ENCODE results near the gene MED13L.
"Not testable (repeated sequence)": the region's sequence is repeated elsewhere in the genome, so short reads cannot be mapped to it uniquely, and the experiment has no call there.

MED13L gene

DNA sequence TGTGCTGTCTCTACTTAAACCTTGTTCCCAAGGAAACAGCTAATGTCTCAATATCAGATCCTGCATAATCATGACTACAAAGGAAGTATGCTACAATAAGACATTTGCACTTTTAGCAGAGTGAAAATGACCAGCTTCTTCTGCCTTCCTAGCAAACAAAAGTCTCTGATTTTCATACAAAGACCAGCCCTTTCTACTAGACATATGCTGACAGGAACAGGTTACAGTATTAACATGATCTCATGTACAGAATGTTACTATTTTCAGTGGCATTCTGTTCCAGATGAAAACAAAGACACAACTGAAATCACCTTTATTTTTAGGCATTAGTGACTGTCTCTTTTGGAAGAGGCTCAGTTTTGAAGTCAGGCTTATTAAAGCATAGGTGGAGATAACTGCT, 228.6 kb downstream of the MED13L start:
- Histone ChIP-seq H3K27me3 (ENCODE audit: control insufficient read depth, insufficient read depth, low read length) (no peaks in the 10 kb centered on the region), H3K27ac (ENCODE audit: low read length) (no peak overlapping the region), H3K9me3 (ENCODE audit: control insufficient read depth, insufficient read depth, low read length) (no peaks in the 10 kb centered on the region), H3K36me3 (ENCODE audit: control insufficient read depth, insufficient read depth, low read length) (no peaks in the 10 kb centered on the region), H3K4me1 (ENCODE audit: control insufficient read depth, insufficient read depth, low read length) (no peaks in the 10 kb centered on the region), H3K4me3 (ENCODE audit: low read length) (no peak overlapping the region)
- DNase-seq (ENCODE audit: low read depth, low spot score), result no peak

GRCh38 chr12:116046039-116046438, 231.5 kb downstream of the MED13L start:
- H3K27me3 ChIP-seq (ENCODE audit: control insufficient read depth, insufficient read depth, low read length), result no peaks in the 10 kb centered on the region
- no peaks in the 10 kb centered on the region for H3K4me1 ChIP-seq (ENCODE audit: control insufficient read depth, insufficient read depth, low read length)
- DNase-seq (ENCODE audit: low read depth, low spot score), result no peak
- H3K36me3 ChIP-seq (ENCODE audit: control insufficient read depth, insufficient read depth, low read length), result no peaks in the 10 kb centered on the region
- H3K4me3 ChIP-seq (ENCODE audit: low read length), result no peak overlapping the region
- no peaks in the 10 kb centered on the region for H3K9me3 ChIP-seq (ENCODE audit: control insufficient read depth, insufficient read depth, low read length)
- H3K27ac ChIP-seq (ENCODE audit: low read length), result no peak overlapping the region

- Histone ChIP-seq H3K27me3 (ENCODE audit: control insufficient read depth, insufficient read depth, low read length) (no peaks in the 10 kb centered on the region), H3K4me1 (ENCODE audit: control insufficient read depth, insufficient read depth, low read length) (no peaks in the 10 kb centered on the region), H3K4me3 (ENCODE audit: low read length) (no peak overlapping the region), H3K27ac (ENCODE audit: low read length) (no peak overlapping the region), H3K9me3 (ENCODE audit: control insufficient read depth, insufficient read depth, low read length) (no peaks in the 10 kb centered on the region), H3K36me3 (ENCODE audit: control insufficient read depth, insufficient read depth, low read length) (no peaks in the 10 kb centered on the region)
- DNase-seq (ENCODE audit: low read depth, low spot score), result no peak
- WGBS (ENCODE audit: insufficient coverage, insufficient read length), result no CpG with 5 or more reads among the region's 2 CpGs
Observed at GRCh38 chr12:116045150-116045549, 232.3 kb downstream of the MED13L start.

DNA sequence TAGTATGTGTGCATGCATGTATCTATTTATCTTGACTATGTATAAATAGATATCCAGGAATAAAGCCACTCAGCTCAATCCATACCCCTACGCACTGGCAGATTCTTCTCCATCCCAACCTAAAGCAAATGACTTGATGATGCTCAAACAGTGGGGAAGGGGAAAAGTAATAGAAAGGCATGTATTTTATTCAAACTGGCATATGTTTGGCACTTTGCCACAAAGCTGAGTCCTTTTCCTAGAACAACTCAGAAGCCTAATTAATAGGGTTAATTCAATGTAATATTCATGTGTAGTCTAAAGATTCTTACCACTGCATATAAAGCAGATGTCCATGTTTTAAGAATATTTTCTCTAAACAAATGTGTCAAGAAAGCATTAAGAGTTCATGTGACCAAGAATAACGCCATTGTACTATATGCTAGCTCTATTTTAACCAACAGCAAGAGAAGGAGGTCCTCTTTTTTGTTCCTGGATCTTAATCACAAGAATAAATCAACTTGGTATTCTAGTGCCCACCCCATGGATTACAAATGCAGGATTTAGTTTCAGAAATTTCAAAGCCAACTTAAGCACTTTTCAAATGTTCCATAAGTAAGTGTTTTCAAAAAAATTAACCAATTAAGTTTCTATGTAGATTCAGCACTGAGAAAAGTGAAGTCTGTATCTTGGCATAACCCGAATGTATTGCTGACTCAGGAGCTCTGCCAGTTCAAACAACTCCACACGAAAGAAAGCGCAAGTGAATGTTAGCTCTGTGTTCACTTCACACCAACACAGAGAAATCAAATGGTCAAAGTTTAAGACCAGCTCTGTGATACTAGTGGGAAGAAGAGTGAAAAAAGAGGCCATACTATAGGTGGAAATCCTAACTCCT, 233.6 kb downstream of the MED13L start:
- Histone ChIP-seq H3K4me3 (ENCODE audit: low read length) (no peak overlapping the region), H3K27ac (ENCODE audit: low read length) (no peak overlapping the region), H3K27me3 (ENCODE audit: control insufficient read depth, insufficient read depth, low read length) (no peaks in the 10 kb centered on the region), H3K4me1 (ENCODE audit: control insufficient read depth, insufficient read depth, low read length) (no peaks in the 10 kb centered on the region), H3K36me3 (ENCODE audit: control insufficient read depth, insufficient read depth, low read length) (no peaks in the 10 kb centered on the region), H3K9me3 (ENCODE audit: control insufficient read depth, insufficient read depth, low read length) (no peaks in the 10 kb centered on the region)
- no CpG with 5 or more reads among the region's 5 CpGs for WGBS (ENCODE audit: insufficient coverage, insufficient read length)
- DNase-seq (ENCODE audit: low read depth, low spot score), result no peak

- no peak for DNase-seq (ENCODE audit: low read depth, low spot score)
- no CpG with 5 or more reads among the region's 2 CpGs for WGBS (ENCODE audit: insufficient coverage, insufficient read length)
- Histone ChIP-seq H3K27ac (ENCODE audit: low read length) (no peak overlapping the region), H3K27me3 (ENCODE audit: control insufficient read depth, insufficient read depth, low read length) (no peaks in the 10 kb centered on the region), H3K36me3 (ENCODE audit: control insufficient read depth, insufficient read depth, low read length) (no peaks in the 10 kb centered on the region), H3K4me3 (ENCODE audit: low read length) (no peak overlapping the region), H3K4me1 (ENCODE audit: control insufficient read depth, insufficient read depth, low read length) (no peaks in the 10 kb centered on the region), H3K9me3 (ENCODE audit: control insufficient read depth, insufficient read depth, low read length) (no peaks in the 10 kb centered on the region)
Observed at GRCh38 chr12:116040402-116040801, 237.1 kb downstream of the MED13L start.

- Histone ChIP-seq H3K27me3 (ENCODE audit: control insufficient read depth, insufficient read depth, low read length) (no peaks in the 10 kb centered on the region), H3K9me3 (ENCODE audit: control insufficient read depth, insufficient read depth, low read length) (no peaks in the 10 kb centered on the region), H3K27ac (ENCODE audit: low read length) (no peak overlapping the region), H3K36me3 (ENCODE audit: control insufficient read depth, insufficient read depth, low read length) (no peaks in the 10 kb centered on the region), H3K4me3 (ENCODE audit: low read length) (no peak overlapping the region), H3K4me1 (ENCODE audit: control insufficient read depth, insufficient read depth, low read length) (no peaks in the 10 kb centered on the region)
- no peak for DNase-seq (ENCODE audit: low read depth, low spot score)
- WGBS (ENCODE audit: insufficient coverage, insufficient read length), result no CpG with 5 or more reads among the region's 2 CpGs
Observed at GRCh38 chr12:116039081-116039480, 238.4 kb downstream of the MED13L start.

DNA sequence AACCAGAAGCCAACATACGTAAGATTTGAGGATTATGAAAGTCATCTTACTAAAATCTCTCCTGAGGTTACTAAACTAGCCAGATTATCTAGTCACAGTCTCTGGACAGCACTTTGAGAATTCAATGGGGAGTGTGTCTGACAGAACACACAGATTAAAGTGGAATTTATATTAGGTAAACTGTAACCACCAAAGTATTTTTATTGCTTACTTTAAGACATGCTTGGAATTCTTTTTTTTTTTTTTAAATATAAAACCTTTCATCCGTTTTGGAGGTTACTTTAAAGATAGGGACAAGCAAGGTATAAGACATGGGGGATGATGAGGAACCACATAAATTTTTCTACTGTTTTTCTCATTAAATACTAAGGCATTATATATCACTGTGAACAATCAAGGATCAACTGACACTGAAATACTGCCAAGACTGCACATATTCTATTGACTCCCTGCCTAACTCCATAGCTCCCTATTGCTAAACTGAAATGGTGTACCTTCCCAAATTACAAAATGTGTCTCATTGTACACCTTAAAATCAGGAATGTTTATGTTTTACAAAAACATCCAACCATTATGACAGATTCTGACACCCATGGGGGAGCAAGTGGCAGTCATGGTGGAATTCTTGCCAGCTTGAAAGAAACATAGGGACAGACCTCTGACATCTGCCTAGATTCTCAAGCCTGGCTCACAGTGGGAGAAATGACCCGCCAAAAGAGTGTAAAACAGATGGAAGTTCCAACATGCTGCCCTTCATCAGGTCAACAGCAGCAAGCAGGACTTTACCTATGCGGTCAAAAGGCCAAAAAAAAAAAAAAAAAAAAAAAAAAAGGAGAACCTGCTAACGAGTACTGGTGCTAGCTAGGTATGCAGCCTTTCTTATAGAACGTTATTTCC, 239.3 kb downstream of the MED13L start:
- no peaks in the 10 kb centered on the region for H3K36me3 ChIP-seq (ENCODE audit: control insufficient read depth, insufficient read depth, low read length)
- H3K4me3 ChIP-seq (ENCODE audit: low read length), result no peak overlapping the region
- no peak overlapping the region for H3K27ac ChIP-seq (ENCODE audit: low read length)
- H3K4me1 ChIP-seq (ENCODE audit: control insufficient read depth, insufficient read depth, low read length), result no peaks in the 10 kb centered on the region
- WGBS (ENCODE audit: insufficient coverage, insufficient read length), result 100% methylated on average over 1 of the region's 6 CpGs
- H3K9me3 ChIP-seq (ENCODE audit: control insufficient read depth, insufficient read depth, low read length), result no peaks in the 10 kb centered on the region
- no peaks in the 10 kb centered on the region for H3K27me3 ChIP-seq (ENCODE audit: control insufficient read depth, insufficient read depth, low read length)
- DNase-seq (ENCODE audit: low read depth, low spot score), result no peak

GRCh38 chr12:116033765-116034164, 243.7 kb downstream of the MED13L start:
- no peak for DNase-seq (ENCODE audit: low read depth, low spot score)
- H3K4me3 ChIP-seq (ENCODE audit: low read length), result no peak overlapping the region
- no CpG with 5 or more reads among the region's 3 CpGs for WGBS (ENCODE audit: insufficient coverage, insufficient read length)

GRCh38 chr12:116031624-116032023, 245.9 kb downstream of the MED13L start:
- H3K4me1 ChIP-seq (ENCODE audit: control insufficient read depth, insufficient read depth, low read length); H3K27ac ChIP-seq (ENCODE audit: low read length); H3K9me3 ChIP-seq (ENCODE audit: control insufficient read depth, insufficient read depth, low read length); H3K36me3 ChIP-seq (ENCODE audit: control insufficient read depth, insufficient read depth, low read length); DNase-seq (ENCODE audit: low read depth, low spot score); H3K4me3 ChIP-seq (ENCODE audit: low read length); H3K27me3 ChIP-seq (ENCODE audit: control insufficient read depth, insufficient read depth, low read length): not testable (repeated sequence)
- WGBS (ENCODE audit: insufficient coverage, insufficient read length), result no CpG with 5 or more reads among the region's 4 CpGs

More at GRCh38 chr12:116033765-116034164, 243.7 kb downstream of the MED13L start:
- no peaks in the 10 kb centered on the region for H3K27me3 ChIP-seq (ENCODE audit: control insufficient read depth, insufficient read depth, low read length)
- no peak overlapping the region for H3K27ac ChIP-seq (ENCODE audit: low read length)
- no peaks in the 10 kb centered on the region for H3K36me3 ChIP-seq (ENCODE audit: control insufficient read depth, insufficient read depth, low read length)
- H3K4me1 ChIP-seq (ENCODE audit: control insufficient read depth, insufficient read depth, low read length), result no peaks in the 10 kb centered on the region
- H3K9me3 ChIP-seq (ENCODE audit: control insufficient read depth, insufficient read depth, low read length), result no peaks in the 10 kb centered on the region

DNA sequence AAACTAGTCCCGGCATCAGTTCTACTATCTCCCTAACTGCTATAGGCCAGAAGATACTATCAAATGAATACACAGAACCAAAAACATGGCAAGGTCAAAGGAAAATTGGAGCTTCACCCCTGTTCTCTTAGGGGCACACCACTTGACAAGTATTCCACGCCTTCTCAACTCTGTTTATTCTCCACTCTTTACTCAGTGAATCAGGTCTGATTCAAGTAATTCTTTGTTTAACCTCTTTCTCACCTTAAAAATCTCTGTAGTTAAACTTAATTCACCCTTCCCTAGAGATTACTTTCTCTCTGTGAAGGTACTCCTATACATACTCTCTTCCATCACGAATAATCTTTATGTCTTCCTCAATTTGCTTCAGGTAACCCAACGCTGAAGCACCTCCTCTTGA, 248.9 kb downstream of the MED13L start:
- Histone ChIP-seq H3K27ac (ENCODE audit: low read length) (no peak overlapping the region), H3K36me3 (ENCODE audit: control insufficient read depth, insufficient read depth, low read length) (no peaks in the 10 kb centered on the region), H3K4me3 (ENCODE audit: low read length) (no peak overlapping the region), H3K4me1 (ENCODE audit: control insufficient read depth, insufficient read depth, low read length) (no peaks in the 10 kb centered on the region), H3K9me3 (ENCODE audit: control insufficient read depth, insufficient read depth, low read length) (no peaks in the 10 kb centered on the region), H3K27me3 (ENCODE audit: control insufficient read depth, insufficient read depth, low read length) (no peaks in the 10 kb centered on the region)
- WGBS (ENCODE audit: insufficient coverage, insufficient read length), result no CpG with 5 or more reads among the region's 4 CpGs
- DNase-seq (ENCODE audit: low read depth, low spot score), result no peak

Data from iPS DF 6.9 (cell line).